GM23248 (cell line): ENCODE measurements around the gene IRF4. TPM values are rescaled to one million over a fixed set of nuclear protein-coding genes. Genes with fewer than 3 reads are reported as not detected.

Experiments
- DNase-seq: peaks from one replicate; pipeline ENCODE4 v3.0.0-alpha.2; 2015
- H2AFZ ChIP-seq: fragments of 200-600 bp; sonication (generic); 2 replicates; pipeline ENCODE4 v1.6.1; 2016; ENCODE audit warnings: antibody characterized with exemption
- H3F3A ChIP-seq: fragments of 200-600 bp; sonication (generic); 2 replicates; pipeline ENCODE4 v1.6.1; 2016; ENCODE audit warnings: mild to moderate bottlenecking, antibody characterized with exemption, mixed run types; ENCODE audit not compliant: insufficient read depth
- H3K27ac ChIP-seq: fragments of 200-600 bp; sonication (generic); 2 replicates; pipeline ENCODE4 v1.5.1; 2016; ENCODE audit warnings: mild to moderate bottlenecking
- H3K27me3 ChIP-seq: fragments of 200-600 bp; sonication (generic); replicated peaks from 2 replicates; pipeline ENCODE4 v1.6.1; 2016; ENCODE audit warnings: mild to moderate bottlenecking; ENCODE audit not compliant: insufficient read depth
- H3K36me3 ChIP-seq: fragments of 200-600 bp; sonication (generic); 2 replicates; pipeline ENCODE4 v1.6.1; 2016; ENCODE audit warnings: low read depth, mild to moderate bottlenecking
- H3K4me1 ChIP-seq: fragments of 200-600 bp; sonication (generic); 2 replicates; pipeline ENCODE4 v1.6.1; 2016; ENCODE audit warnings: mild to moderate bottlenecking; ENCODE audit not compliant: insufficient read depth
- H3K4me2 ChIP-seq: fragments of 200-600 bp; sonication (generic); one replicate; pipeline ENCODE4 v1.6.1; 2016; ENCODE audit warnings: mild to moderate bottlenecking; ENCODE audit not compliant: unreplicated experiment
- H3K4me3 ChIP-seq: fragments of 200-600 bp; sonication (generic); 2 replicates; pipeline ENCODE4 v1.5.1; 2016; ENCODE audit warnings: mild to moderate bottlenecking
- H3K79me2 ChIP-seq: fragments of 200-600 bp; sonication (generic); 2 replicates; pipeline ENCODE4 v1.6.1; 2016; ENCODE audit warnings: mild to moderate bottlenecking; ENCODE audit not compliant: insufficient read depth
- H3K9ac ChIP-seq: fragments of 200-600 bp; sonication (generic); 2 replicates; pipeline ENCODE4 v1.6.1; 2016; ENCODE audit warnings: mild to moderate bottlenecking
- H3K9me2 ChIP-seq: fragments of 200-600 bp; sonication (generic); 2 replicates; pipeline ENCODE4 v1.6.1; 2016; ENCODE audit warnings: mixed run types, mild to moderate bottlenecking, moderate library complexity; ENCODE audit not compliant: insufficient read depth
- H3K9me3 ChIP-seq: fragments of 200-600 bp; sonication (generic); one replicate; pipeline ENCODE4 v1.6.1; 2017; ENCODE audit warnings: low read depth
- H4K20me1 ChIP-seq: fragments of 200-600 bp; sonication (generic); 2 replicates; pipeline ENCODE4 v1.6.0; 2016; ENCODE audit not compliant: insufficient read depth
- EZH2 ChIP-seq: fragments of 200-600 bp; sonication (generic); IDR thresholded peaks from 2 replicates; pipeline ENCODE4 v1.6.1; 2018; ENCODE audit warnings: antibody characterized with exemption, mild to moderate bottlenecking; ENCODE audit not compliant: insufficient read depth, poor library complexity, severe bottlenecking
- EZH2phosphoT487 ChIP-seq: fragments of 200-600 bp; sonication (generic); IDR thresholded peaks from 2 replicates; pipeline ENCODE4 v1.6.1; 2018; ENCODE audit warnings: antibody characterized with exemption, moderate library complexity, mild to moderate bottlenecking, low read depth; ENCODE audit not compliant: insufficient read depth
- WGBS, 2 experiments: methylation state at CpG; one replicate each; pipeline ENCODE4 v1.1.6; 2015 to 2017; ENCODE audit warnings: low lambda C conversion rate in 2 of 2, low coverage in 1 of 2; ENCODE audit errors: missing lambda C conversion rate in 2 of 2; 5-methylcytosine and 5-hydroxymethylcytosine counted together
- in situ Hi-C: fragments of 300-500 bp; cut with MboI; formaldehyde crosslinking; loops from 2 replicates; pipeline ENCODE4 v1.15.0; 2020
- polyA plus RNA-seq: library from polyadenylated mRNA; unstranded; fragments of >200 nt; fragmentation: Nextera tagmentation; extraction: Ambion mirVana; gene quantifications from 2 replicates; pipeline ENCODE4 v1.2.1, GENCODE V29; 2016
- total RNA-seq: library from RNA; depleted of rRNA; stranded (reverse); fragments of >200 nt; shearing (Covaris generic); gene quantifications from 2 replicates; pipeline ENCODE4 v1.2.3, GENCODE V29; 2014

The IRF4 gene
- total and polyA plus RNA-seq, 2 experiments from 2014 or later, result 0.23 TPM; not detected in 1

DNA sequence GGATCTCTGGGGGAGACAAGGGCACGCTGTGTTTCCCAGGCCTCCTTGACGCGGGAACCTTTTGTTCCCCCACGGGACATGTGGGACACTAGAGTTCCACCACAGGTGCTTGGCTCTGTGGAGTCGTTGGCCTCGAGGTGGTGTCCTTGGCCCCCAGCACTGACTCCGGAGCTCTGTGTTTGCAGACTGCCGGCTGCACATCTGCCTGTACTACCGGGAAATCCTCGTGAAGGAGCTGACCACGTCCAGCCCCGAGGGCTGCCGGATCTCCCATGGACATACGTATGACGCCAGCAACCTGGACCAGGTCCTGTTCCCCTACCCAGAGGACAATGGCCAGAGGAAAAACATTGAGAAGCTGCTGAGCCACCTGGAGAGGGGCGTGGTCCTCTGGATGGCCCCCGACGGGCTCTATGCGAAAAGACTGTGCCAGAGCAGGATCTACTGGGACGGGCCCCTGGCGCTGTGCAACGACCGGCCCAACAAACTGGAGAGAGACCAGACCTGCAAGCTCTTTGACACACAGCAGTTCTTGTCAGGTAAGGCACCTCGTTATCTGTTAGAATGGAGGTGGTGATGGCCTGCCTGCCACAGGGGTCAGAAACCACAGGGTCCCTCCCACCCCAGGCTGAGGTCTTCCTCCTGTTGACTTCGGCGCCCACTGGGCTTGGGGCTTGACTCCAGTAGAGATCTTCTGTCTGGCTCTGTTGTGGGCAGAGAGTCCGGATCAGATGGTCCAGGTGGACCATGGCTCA lies 9.9 kb downstream of the IRF4 start:
- H3F3A ChIP-seq, result no peaks in the 10 kb centered on the region
- no peak for DNase-seq
- in situ Hi-C loops, result no loop called here
- no peaks in the 10 kb centered on the region for H3K9me2 ChIP-seq
- TF ChIP-seq EZH2, result no peak
- TF ChIP-seq EZH2phosphoT487, result no peak
- no peaks in the 10 kb centered on the region for H3K4me1 ChIP-seq
- H3K79me2 ChIP-seq, result no peaks in the 10 kb centered on the region
- WGBS, 2 experiments, result 69 to 70% methylated on average over 27 of the region's 27 CpGs
- H3K27ac ChIP-seq, result no peak overlapping the region
- H3K36me3 ChIP-seq, result no peaks in the 10 kb centered on the region
- no peak overlapping the region for H3K9ac ChIP-seq
- no peaks in the 10 kb centered on the region for H3K9me3 ChIP-seq
- no peak overlapping the region for H2AFZ ChIP-seq
- no peak overlapping the region for H3K4me2 ChIP-seq
- H3K27me3 ChIP-seq, result peaks cover 50% of the 10 kb centered on the region
- no peak overlapping the region for H3K4me3 ChIP-seq
- no peaks in the 10 kb centered on the region for H4K20me1 ChIP-seq

DNA sequence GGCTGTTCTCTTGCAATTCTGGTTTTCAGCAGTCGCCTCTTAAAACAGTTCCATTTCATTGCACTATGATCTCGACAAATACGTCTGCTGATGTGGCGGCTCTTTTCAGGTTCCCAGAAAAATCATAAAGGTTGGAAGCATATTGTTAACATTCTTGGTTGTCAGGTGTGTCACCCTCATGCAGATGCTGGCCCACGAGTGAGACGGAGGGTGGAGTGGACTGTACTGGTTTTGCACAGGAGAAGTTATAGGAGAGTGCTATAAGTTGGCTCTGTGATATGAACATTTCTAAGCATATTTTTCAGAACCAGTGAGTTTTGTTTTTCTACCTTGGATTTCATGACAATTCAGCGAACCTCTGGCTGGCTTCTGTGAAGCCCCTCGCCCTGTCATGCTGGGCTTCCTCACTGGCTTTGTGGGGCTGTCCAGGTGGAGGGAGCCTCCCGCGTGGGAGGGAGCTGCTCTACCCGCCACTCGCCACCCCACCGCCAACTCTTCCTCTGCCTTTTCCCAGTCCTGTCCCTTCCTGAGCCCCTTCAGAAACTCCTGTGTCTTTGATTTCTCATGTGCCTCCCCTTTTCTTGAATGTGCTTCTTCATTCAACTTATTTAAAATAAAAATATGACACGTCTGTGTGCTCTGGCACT lies 10.6 kb downstream of the IRF4 start:
- Histone ChIP-seq H3K79me2 (no peaks in the 10 kb centered on the region), H3K4me3 (no peak overlapping the region), H2AFZ (no peak overlapping the region), H3F3A (no peaks in the 10 kb centered on the region), H4K20me1 (no peaks in the 10 kb centered on the region), H3K9me3 (no peaks in the 10 kb centered on the region), H3K4me1 (no peaks in the 10 kb centered on the region), H3K9me2 (no peaks in the 10 kb centered on the region), H3K36me3 (no peaks in the 10 kb centered on the region), H3K9ac (no peak overlapping the region), H3K4me2 (no peak overlapping the region), H3K27me3 (peaks cover 54% of the 10 kb centered on the region), H3K27ac (no peak overlapping the region)
- in situ Hi-C loops, result no loop called here
- TF ChIP-seq EZH2phosphoT487, result no peak
- TF ChIP-seq EZH2, result no peak
- WGBS, 2 experiments, result 66 to 74% methylated on average over 14 of the region's 14 CpGs
- DNase-seq, result no peak

DNA sequence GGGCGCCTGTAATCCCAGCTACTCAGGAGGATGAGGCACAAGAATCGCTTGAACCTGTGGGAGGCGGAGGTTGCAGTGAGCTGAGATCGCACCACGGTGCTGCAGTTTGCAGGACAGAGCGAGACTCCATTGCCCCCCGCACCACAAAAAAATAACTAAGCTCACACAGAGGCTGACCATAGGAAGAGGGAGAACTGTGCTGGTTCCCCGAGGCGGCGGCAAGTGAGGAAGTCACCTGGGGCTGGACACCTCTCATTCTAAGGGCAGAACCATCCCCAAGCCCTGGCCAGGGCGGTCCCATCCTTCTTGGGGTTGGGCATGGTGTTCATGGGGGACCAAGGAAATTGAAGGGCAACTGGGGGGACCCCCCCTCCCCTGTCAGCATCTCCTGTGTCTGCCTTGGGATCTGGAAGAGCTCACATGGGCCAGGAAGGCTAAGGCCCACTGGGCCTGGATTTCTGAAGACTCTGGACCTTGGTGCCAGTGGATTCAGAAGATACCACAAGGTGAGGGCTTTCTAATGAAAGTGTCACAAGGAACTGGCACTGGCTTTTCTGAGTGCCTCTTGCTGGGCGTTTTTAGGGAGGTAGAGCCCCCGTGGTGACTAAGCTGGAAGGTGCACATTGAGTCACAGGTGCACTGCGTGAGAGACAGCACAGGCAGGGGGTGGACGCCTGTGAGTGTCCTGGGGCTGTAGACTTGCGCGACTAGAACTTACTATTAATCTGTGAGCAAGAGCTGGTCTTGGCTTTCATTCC lies 11.5 kb downstream of the IRF4 start:
- Histone ChIP-seq H3K9me3 (no peaks in the 10 kb centered on the region), H3F3A (no peaks in the 10 kb centered on the region), H3K27me3 (peaks cover 53% of the 10 kb centered on the region), H3K4me1 (no peaks in the 10 kb centered on the region), H3K36me3 (no peaks in the 10 kb centered on the region), H3K4me3 (no peak overlapping the region), H3K4me2 (no peak overlapping the region), H3K9me2 (no peaks in the 10 kb centered on the region), H3K27ac (no peak overlapping the region), H4K20me1 (no peaks in the 10 kb centered on the region), H2AFZ (no peak overlapping the region), H3K79me2 (no peaks in the 10 kb centered on the region), H3K9ac (no peak overlapping the region)
- WGBS, 2 experiments, result 54 to 63% methylated on average over 16 to 17 of the region's 17 CpGs
- TF ChIP-seq EZH2, result no peak
- TF ChIP-seq EZH2phosphoT487, result no peak
- in situ Hi-C loops, result no loop called here
- no peak for DNase-seq
